Measurements from ENCODE around the gene TPD52L1. TPM values are rescaled to one million over a fixed set of nuclear protein-coding genes. Genes with fewer than 3 reads are reported as not detected.
"Not testable (repeated sequence)": the region's sequence is repeated elsewhere in the genome, so short reads cannot be mapped to it uniquely, and the experiment has no call there.

The TPD52L1 gene
- total RNA-seq, 1 donor from 2014 or later: 67.3 TPM

GRCh38 chr6:125275779-125276178, 122.2 kb downstream of the TPD52L1 start:
- no peak for DNase-seq (ENCODE audit: low read depth)
- TF ChIP-seq CTCF (conservative IDR thresholded peaks at IDR 0.05; ENCODE audit: low read depth, low read length): no peak

GRCh38 chr6:125277838-125278237, 124.3 kb downstream of the TPD52L1 start:
- no peak for DNase-seq (ENCODE audit: low read depth)
- TF ChIP-seq CTCF (conservative IDR thresholded peaks at IDR 0.05; ENCODE audit: low read depth, low read length): no peak

More at GRCh38 chr6:125275779-125276178, 122.2 kb downstream of the TPD52L1 start:
- no peak overlapping the region for H3K4me3 ChIP-seq (ENCODE audit: low read depth, low read length)

GRCh38 chr6:125279961-125280360, 126.4 kb downstream of the TPD52L1 start:
- DNase-seq (ENCODE audit: low read depth): no peak
- H3K4me3 ChIP-seq (ENCODE audit: low read depth, low read length): no peak overlapping the region
- TF ChIP-seq CTCF (conservative IDR thresholded peaks at IDR 0.05; ENCODE audit: low read depth, low read length): no peak

More at GRCh38 chr6:125277838-125278237, 124.3 kb downstream of the TPD52L1 start:
- H3K4me3 ChIP-seq (ENCODE audit: low read depth, low read length): no peak overlapping the region

GRCh38 chr6:125280370-125281035, 126.9 kb downstream of the TPD52L1 start:
- not testable (repeated sequence) for DNase-seq (ENCODE audit: low read depth); H3K4me3 ChIP-seq (ENCODE audit: low read depth, low read length)

- H3K4me3 ChIP-seq (ENCODE audit: low read depth, low read length): not testable (repeated sequence)
Measured at GRCh38 chr6:125282470-125282869, 128.9 kb downstream of the TPD52L1 start.

GRCh38 chr6:125285353-125285752, 131.8 kb downstream of the TPD52L1 start:
- TF ChIP-seq CTCF (conservative IDR thresholded peaks at IDR 0.05; ENCODE audit: low read depth, low read length): no peak
- no peak overlapping the region for H3K4me3 ChIP-seq (ENCODE audit: low read depth, low read length)
- DNase-seq (ENCODE audit: low read depth): no peak

More at GRCh38 chr6:125282470-125282869, 128.9 kb downstream of the TPD52L1 start:
- DNase-seq (ENCODE audit: low read depth): not testable (repeated sequence)

GRCh38 chr6:125285936-125286335, 132.4 kb downstream of the TPD52L1 start:
- no peak overlapping the region for H3K4me3 ChIP-seq (ENCODE audit: low read depth, low read length)
- DNase-seq (ENCODE audit: low read depth): no peak
- no peak for TF ChIP-seq CTCF (conservative IDR thresholded peaks at IDR 0.05; ENCODE audit: low read depth, low read length)

GRCh38 chr6:125287718-125288117, 134.1 kb downstream of the TPD52L1 start:
- no peak for DNase-seq (ENCODE audit: low read depth)
- no peak overlapping the region for H3K4me3 ChIP-seq (ENCODE audit: low read depth, low read length)
- no peak for TF ChIP-seq CTCF (conservative IDR thresholded peaks at IDR 0.05; ENCODE audit: low read depth, low read length)
